NCI-H2196 (cell line): ENCODE data around the gene PSMB3.
A peak's percentile ranks its signal among the peaks of the same experiment; 100 is the strongest.

Experiments
- DNase-seq: peaks from one replicate; lab custom pipeline; 2025; ENCODE audit not compliant: unreplicated experiment; lab: John Stamatoyannopoulos, UW

The PSMB3 gene

GRCh38 chr17:38715216-38715943 is 37.2 kb upstream of the PSMB3 start:
- DNase-seq: no peak

- DNase-seq: no peak
Measured at GRCh38 chr17:38716368-38717005, 36.1 kb upstream of the PSMB3 start.

GRCh38 chr17:38717139-38717745 is 35.3 kb upstream of the PSMB3 start:
- DNase-seq: no peak

GRCh38 chr17:38719289-38719942 is 33.1 kb upstream of the PSMB3 start:
- DNase-seq: no peak

DNA sequence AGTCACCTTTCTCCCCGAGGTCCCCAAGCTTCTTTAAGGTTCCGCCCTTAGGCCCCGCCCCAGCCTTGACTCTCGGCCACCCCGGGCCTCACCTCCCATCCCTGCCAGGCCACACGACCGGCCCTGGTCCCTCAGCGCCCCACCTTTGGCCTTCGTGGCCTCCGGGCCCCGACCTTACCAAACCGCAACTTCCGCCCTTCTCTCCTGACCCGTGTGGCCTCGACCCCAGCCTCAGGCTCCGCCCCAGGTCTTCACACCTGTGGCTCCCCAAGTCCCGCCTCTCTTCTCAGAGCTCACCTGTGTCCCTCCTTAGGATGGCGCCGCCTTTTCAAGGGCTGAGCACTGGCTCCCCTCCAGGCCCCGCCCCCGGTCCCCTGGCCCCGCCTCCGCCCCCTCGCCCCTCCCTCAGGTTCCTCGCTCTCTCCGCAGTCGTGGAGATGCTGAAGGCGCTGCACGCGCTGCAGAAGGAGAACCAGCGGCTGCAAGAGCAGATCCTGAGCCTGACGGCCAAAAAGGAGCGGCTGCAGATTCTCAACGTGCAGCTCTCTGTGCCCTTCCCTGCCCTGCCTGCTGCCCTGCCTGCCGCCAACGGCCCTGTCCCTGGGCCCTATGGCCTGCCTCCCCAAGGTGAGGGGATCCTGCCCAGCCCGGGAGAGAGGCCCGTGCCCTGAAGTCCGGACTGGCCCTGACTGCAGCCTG is 32.4 kb upstream of the PSMB3 start:
- no peak for DNase-seq

- no peak for DNase-seq
Measured at GRCh38 chr17:38720941-38721340, 31.6 kb upstream of the PSMB3 start.

- no peak for DNase-seq
Measured at GRCh38 chr17:38721802-38722201, 30.7 kb upstream of the PSMB3 start.

DNA sequence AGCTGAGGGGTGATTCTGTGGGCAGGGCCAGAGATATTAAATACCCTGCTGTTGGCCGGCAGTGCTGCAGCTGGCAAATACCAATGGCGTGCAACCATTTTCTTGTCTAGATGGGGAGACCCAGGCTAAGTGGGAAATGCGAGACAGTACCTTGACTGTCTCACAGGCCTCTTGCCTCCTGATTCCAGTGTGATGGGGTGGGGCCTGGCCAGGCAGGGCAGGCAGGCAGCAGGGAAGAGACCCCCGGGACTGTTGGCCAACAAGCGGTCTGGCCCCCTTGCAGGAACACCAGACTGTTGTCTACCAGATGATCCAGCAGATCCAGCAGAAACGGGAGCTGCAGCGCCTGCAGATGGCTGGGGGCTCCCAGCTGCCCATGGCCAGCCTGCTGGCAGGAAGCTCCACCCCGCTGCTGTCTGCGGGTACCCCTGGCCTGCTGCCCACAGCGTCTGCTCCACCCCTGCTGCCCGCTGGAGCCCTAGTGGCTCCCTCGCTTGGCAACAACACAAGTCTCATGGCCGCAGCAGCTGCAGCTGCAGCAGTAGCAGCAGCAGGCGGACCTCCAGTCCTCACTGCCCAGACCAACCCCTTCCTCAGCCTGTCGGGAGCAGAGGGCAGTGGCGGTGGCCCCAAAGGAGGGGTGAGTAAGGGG is 28.1 kb upstream of the PSMB3 start:
- peak; percentile 66 for DNase-seq

- DNase-seq: peak; percentile 51
Measured at GRCh38 chr17:38725066-38725465, 27.5 kb upstream of the PSMB3 start.

DNA sequence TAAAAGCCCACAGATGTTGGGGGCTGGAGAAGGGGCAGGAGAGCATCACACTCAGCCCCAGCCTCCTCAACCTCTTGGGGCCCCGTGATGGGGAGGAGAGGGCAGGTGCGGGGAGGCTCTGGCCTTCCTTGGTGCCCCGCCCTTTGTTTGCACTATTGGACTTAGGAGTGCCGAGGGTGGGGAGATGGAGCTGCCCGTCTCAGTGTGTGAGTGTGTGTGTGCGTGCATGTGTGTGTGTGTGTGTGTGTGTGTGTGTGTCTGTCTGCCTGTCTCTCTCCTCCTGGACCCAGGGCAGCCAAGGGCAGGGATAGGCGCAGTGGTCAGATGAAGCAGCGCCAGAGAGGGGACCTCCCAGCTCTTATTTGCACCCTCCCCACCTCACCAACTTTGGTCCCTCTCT is 26.4 kb upstream of the PSMB3 start:
- DNase-seq: peak; percentile 26

DNA sequence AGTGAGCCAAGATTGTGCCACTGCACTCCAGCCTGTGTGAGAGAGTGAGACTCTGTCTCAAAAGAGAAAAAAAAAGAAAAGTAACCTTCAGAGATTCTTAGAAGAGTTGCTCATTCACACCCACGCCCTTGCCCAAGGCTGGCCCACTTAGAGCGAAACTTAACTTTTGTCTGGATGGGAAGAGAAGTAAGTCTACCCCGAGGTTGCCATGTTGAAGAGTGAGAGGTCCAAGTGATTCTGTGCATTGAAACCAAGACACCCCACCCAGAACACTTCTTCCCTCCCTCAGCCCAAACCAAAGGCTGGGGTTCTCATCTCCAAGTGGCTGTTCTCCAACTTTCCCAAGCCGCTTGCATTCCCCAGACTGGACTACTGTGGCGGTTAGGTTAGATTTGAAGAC is 24.8 kb upstream of the PSMB3 start:
- DNase-seq: no peak

GRCh38 chr17:38728290-38728831 is 24.2 kb upstream of the PSMB3 start:
- DNase-seq: no peak

- no peak for DNase-seq
Measured at GRCh38 chr17:38729368-38729885, 23.1 kb upstream of the PSMB3 start.

DNA sequence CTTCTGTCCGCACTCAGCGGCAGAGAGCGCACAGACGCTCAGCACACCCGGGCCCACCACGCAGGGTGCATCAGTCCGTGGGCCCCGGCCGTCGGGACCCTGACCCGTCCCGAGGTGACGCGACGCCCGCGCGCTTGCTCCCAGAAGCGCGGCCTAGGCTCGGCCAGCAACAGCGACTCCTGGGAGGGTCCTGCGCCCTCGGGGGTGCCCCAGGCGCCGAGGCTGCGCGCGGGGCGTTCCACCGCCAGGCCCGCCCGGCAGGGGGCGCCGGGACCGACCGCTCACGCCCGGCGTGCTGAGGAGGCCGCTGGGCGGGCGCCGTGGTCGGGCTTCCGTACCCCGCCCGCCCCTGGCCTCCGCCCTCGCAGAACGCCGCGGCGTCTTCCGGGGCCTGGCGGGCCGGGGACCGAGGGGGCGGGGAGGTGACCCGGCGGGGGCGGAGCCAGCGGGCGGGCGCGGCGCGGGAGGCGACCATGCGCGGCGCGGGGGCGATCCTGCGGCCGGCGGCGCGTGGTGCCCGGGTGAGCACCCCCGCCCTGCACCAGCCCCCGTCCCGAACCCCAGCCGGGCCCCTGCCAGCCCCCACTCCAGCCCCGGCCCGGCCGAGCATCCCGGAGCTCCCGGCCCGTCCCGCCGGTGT is 22.5 kb upstream of the PSMB3 start, which contains the start of gene CISD3:
CISD3 (plus strand) TSS at position 456 of the 640 bp plus-strand sequence; CDS start at position 474, 18 bp downstream.
- peak; percentile 74 for DNase-seq

DNA sequence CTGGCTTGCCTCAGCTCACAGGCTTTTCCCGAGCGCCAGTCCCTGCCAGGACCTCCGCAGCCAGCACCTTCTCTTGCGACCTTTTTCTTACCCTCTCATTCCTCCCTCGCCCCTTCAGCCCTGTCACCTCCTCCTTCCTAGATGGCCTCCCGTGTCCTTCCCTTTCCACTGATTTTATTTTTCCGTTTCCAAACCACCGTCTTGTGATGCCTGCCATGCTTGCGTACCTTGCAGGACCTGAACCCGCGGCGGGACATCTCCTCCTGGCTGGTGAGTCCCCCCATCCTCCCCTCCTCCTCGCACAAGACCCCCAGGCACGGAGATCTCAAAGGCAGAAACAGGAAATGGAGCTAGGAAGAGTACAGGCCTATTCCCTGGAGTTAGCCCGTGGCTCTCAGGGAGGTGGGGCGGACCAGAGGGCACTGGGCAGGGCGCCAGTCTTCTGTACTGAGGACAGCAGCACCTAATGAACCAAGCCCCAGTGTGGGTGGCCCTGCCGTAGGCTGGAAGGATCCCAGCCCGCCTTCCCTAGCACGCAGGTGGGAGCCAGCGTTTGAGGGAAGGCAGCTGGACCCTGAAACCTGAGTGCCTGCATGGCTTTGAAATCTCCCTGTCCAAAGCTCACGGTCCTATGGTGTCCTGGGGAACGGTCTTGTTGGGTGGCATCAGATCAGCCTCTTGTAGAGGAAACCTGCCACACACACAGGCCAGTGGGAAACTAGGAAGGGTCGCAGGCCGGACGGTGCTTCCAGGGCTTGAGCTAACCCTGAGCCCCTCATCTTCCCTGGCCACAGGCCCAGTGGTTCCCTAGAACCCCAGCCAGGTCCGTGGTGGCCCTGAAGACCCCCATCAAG is 21.8 kb upstream of the PSMB3 start:
- peak; percentile 48 for DNase-seq

- no peak for DNase-seq
Measured at GRCh38 chr17:38731526-38732294, 20.8 kb upstream of the PSMB3 start.

DNA sequence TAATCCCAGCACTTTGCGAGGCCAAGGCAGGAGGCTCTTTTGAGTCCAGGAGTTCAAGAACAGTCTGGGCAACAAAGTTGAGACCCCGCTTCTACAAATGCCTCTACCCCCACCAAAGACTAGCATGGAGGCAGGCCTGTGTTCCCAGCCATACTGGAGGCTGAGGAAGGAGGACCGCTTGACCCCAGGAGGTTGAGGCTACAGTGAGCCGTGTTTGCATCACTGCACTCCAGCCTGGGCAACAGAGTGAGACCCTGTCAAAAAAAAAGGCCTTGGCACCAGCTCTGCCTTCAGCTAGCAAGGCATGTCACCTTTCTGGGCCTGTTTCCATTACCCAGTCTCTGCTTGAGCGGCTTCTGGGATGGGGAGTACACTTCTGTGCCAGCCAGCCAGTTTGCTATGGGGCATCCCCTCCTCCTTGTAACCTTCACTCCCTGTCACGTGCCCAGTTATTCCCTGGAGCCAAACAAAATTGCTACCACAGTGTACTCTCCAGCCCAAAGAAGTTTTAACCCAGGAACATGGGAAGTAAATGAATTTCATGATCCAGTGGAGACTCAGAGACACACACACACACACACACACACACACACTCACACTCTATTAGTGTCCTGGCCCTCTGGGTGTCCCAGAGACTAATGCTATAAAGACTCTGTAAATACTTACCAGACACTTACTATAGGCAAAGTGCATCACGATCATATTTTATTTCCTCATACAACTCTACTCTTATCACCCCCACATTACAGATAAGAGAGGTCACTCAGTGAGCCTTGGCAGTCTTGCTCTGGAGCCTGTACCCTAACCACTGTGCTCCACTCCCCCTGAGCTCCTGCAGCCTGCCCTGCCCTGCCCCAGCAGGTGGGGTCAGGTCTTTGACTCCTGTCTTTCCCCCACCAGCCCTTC is 19.9 kb upstream of the PSMB3 start:
- no peak for DNase-seq
